Left cardiac atrium (tissue), 4 donors: Measurements from ENCODE around the gene INAVA. TPM values are rescaled to one million over a fixed set of nuclear protein-coding genes. Genes with fewer than 3 reads are reported as not detected.

Source experiments
- ATAC-seq, 2 donors: fragments of 200-7000 bp; cut with Tn5 transposase; one replicate each; pipeline ENCODE4 v1.9.1; 2020; ENCODE audit warnings: mild to moderate bottlenecking in 2 of 2, moderate library complexity in 2 of 2
- DNase-seq: peaks from one replicate; pipeline ENCODE4 v3.0.0-alpha.2; 2020
- intact Hi-C, 2 donors: fragments of 100-400 bp; cut with DNase I; formaldehyde crosslinking; loops; one replicate each; pipeline versions ENCODE4 v1.14.1 to v1.15.1; 2022 to 2023
- total RNA-seq, 2 donors: library from RNA; stranded (reverse); fragmentation: NEBNext Ultra II Directional; extraction: Animal tissue kit (Norgen Biotek cat#: 25700); gene quantifications; one replicate each; pipeline ENCODE4 v1.2.1, GENCODE V29; 2021
- donor health status: DM: no; HTN: yes; CAD: no.
- donor health status: DM: no; HTN: yes; CAD: no; lungs with severe emphysema.
- donor health status: DM: yes; HTN: yes; CAD: no.
- donor health status: Dilated cardiomyopathy.

INAVA gene
- total RNA-seq, 2 donors from 2014 or later, result 0.29 TPM; not detected in 1

GRCh38 chr1:200895801-200896530 lies 1.3 kb downstream of the INAVA start:
- ATAC-seq (no peak), DNase-seq (no peak)
- intact Hi-C loops, result no loop called here

- intact Hi-C loops, result no loop called here
- ATAC-seq (peak in 1 of 2 donors; percentile 82), DNase-seq (no peak)
These were observed 2.0 kb downstream of the INAVA start for GRCh38 chr1:200896531-200897196.

GRCh38 chr1:200897259-200897658 lies 2.6 kb downstream of the INAVA start:
- intact Hi-C loops, result no loop called here
- DNase-seq (no peak), ATAC-seq (no peak)

- ATAC-seq, result no peak
- no peak for DNase-seq
- intact Hi-C loops, result no loop called here
These were observed 4.3 kb downstream of the INAVA start for GRCh38 chr1:200899015-200899386.

GRCh38 chr1:200899451-200899915 lies 4.8 kb downstream of the INAVA start:
- ATAC-seq, result no peak
- DNase-seq, result no peak
- intact Hi-C loops, result no loop called here

- ATAC-seq (no peak), DNase-seq (no peak)
- intact Hi-C loops, result no loop called here
These were observed 5.5 kb downstream of the INAVA start for GRCh38 chr1:200899954-200900867.

GRCh38 chr1:200900877-200901276 lies 6.2 kb downstream of the INAVA start:
- DNase-seq (no peak), ATAC-seq (no peak)
- intact Hi-C loops, result no loop called here

- ATAC-seq (no peak), DNase-seq (no peak)
- intact Hi-C loops, result no loop called here
These were observed 6.7 kb downstream of the INAVA start for GRCh38 chr1:200901350-200901749.

GRCh38 chr1:200901796-200902444 lies 7.2 kb downstream of the INAVA start:
- no peak for DNase-seq
- intact Hi-C loops, result no loop called here
- ATAC-seq, result no peak

GRCh38 chr1:200903793-200904192 lies 9.1 kb downstream of the INAVA start:
- no peak for DNase-seq
- intact Hi-C loops, result no loop called here

GRCh38 chr1:200904772-200905171 lies 10.1 kb downstream of the INAVA start:
- intact Hi-C loops, result no loop called here
- ATAC-seq (no peak), DNase-seq (no peak)

More at GRCh38 chr1:200903793-200904192, 9.1 kb downstream of the INAVA start:
- no peak for ATAC-seq

GRCh38 chr1:200905411-200906052 lies 10.8 kb downstream of the INAVA start:
- ATAC-seq (no peak), DNase-seq (no peak)
- intact Hi-C loops, result no loop called here

- DNase-seq (no peak), ATAC-seq (no peak)
- intact Hi-C loops, result no loop called here
These were observed 11.8 kb downstream of the INAVA start for GRCh38 chr1:200906491-200906890.

- intact Hi-C loops, result no loop called here
- ATAC-seq, result no peak
These were observed 13.0 kb downstream of the INAVA start for GRCh38 chr1:200907611-200908097.

GRCh38 chr1:200908191-200908868 lies 13.6 kb downstream of the INAVA start:
- DNase-seq (no peak), ATAC-seq (no peak)
- intact Hi-C loops, result no loop called here

More at GRCh38 chr1:200907611-200908097, 13.0 kb downstream of the INAVA start:
- no peak for DNase-seq

- no peak for DNase-seq
- intact Hi-C loops, result no loop called here
- ATAC-seq, result no peak
These were observed 14.4 kb downstream of the INAVA start for GRCh38 chr1:200909071-200909470.

- no peak for DNase-seq
- no peak for ATAC-seq
- intact Hi-C loops, result no loop called here
These were observed 15.1 kb downstream of the INAVA start for GRCh38 chr1:200909757-200910239.

GRCh38 chr1:200911361-200911760 lies 16.7 kb downstream of the INAVA start:
- no peak for DNase-seq
- intact Hi-C loops, result no loop called here
- ATAC-seq, result no peak
